ENCODE data around the gene GALNT2. TPM values are rescaled to one million over a fixed set of nuclear protein-coding genes. Genes with fewer than 3 reads are reported as not detected.
A peak's percentile ranks its signal among the peaks of the same experiment; 100 is the strongest.

Gene GALNT2
- total RNA-seq, 5 donors from 2014 or later (not counting 1 experiment from before 2014, with no cell fraction given), result 22.2 to 29.7 (median 23.5) TPM

DNA sequence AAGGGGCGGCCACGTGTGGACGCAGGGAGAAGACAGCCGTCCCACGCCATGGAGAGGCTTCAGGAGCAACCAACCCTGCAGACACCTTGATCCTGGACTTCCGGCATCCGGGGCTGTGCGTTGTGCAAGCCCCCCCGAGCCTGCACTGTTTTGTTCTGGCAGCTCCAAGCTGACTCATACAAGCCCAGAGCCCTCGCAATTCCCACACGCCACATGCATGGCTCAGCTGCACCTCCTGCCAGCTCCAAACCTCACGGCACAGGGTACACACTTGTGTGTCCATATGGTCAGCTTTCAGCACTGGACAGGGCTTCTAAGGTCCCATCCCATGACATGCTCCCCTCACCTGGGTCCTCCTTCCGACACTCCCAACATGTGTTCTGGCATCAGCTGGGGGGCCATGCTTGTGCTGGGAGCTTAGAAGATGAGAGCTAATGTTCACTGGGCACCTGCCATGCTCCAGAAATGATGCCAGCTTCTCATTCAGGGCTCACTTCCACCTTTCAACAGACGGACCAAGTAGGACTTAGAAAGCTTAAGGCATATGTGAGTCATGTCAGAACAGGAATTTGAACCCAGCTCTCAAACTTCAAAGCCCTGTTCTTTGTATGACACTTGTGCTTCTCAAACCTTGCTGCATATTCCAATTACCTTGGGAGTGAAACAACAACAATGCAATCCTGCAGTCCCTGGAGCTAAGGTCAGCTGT lies 221.8 kb downstream of the GALNT2 start:
- ChIA-PET POLR2A (interaction anchor here in 1 of 2 donors (0.5 kb wide), 1 partner anchor 146 kb away, joined by 3 read pairs; no protein-coding TSS in a partner anchor), CTCF (interaction anchor here in 1 of 2 donors (0.6 to 0.8 kb wide), 2 partner anchors 22 to 627 kb away, joined by 3 read pairs; no protein-coding TSS in a partner anchor)
- Mint-ChIP-seq H3K27me3 (peaks cover 12 to 25% of the 10 kb centered on the region in 2 donors), H3K4me3 (no peak overlapping the region), H3K36me3 (no peaks in the 10 kb centered on the region), H3K9me3 (no peaks in the 10 kb centered on the region), H3K4me1 (peaks cover 3 to 12% (median 6%) of the 10 kb centered on the region in 3 donors), H3K27ac (no peak overlapping the region)
- no peak for ATAC-seq (replicated peaks in 1 of 4)
- Histone ChIP-seq H3K4me3 (ENCODE audit: control insufficient read depth in 1 of 2, extremely low read depth in 1 of 2, low read length in 1 of 2) (no peak overlapping the region), H3K4me1 (ENCODE audit: control insufficient read depth in 1 of 2, extremely low read depth in 1 of 2, insufficient read depth in 2 of 2, low read length in 2 of 2) (no peaks in the 10 kb centered on the region), H3K9me3 (no peaks in the 10 kb centered on the region), H3K27ac (ENCODE audit: low read length) (no peak overlapping the region), H3K36me3 (ENCODE audit: control insufficient read depth in 2 of 2, extremely low read depth in 1 of 2, insufficient read depth in 1 of 2, low read length in 1 of 2) (no peaks in the 10 kb centered on the region), H3K27me3 (replicated peaks in 1 of 2; ENCODE audit: control insufficient read depth in 2 of 2, extremely low read depth in 1 of 2, insufficient read depth in 2 of 2, low read length in 1 of 2) (peaks cover 0 to 20% of the 10 kb centered on the region in 2 experiments)
- WGBS (ENCODE audit: insufficient coverage), result 89% methylated on average over 12 of the region's 14 CpGs
- DNase-seq, result no peak

DNA sequence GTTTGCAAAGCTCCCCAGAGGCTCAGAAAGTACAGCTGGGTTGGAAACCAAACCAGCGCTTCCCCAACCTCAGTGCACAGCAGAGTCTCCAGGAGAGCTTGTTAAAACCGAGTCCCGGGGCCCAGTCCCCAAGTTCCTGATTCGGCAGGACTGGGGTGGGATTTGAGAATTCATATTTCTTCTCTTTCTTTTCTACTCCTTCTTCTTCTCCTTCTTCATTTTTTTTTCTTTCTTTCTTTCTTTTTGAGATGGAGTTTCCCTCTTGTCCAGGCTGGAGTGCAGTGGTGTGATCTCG lies 222.3 kb downstream of the GALNT2 start:
- H3K4me1 ChIP-seq (ENCODE audit: control insufficient read depth in 1 of 2, extremely low read depth in 1 of 2, insufficient read depth in 2 of 2, low read length in 2 of 2), result no peaks in the 10 kb centered on the region
- ChIA-PET CTCF (interaction anchor here in 1 of 2 donors (0.6 to 0.8 kb wide), 2 partner anchors 21 to 628 kb away, joined by 3 read pairs; no protein-coding TSS in a partner anchor), POLR2A (interaction anchor here in 1 of 2 donors (0.5 kb wide), 1 partner anchor 146 kb away, joined by 3 read pairs; no protein-coding TSS in a partner anchor)
- Mint-ChIP-seq H3K4me1 (peaks cover 3 to 12% (median 6%) of the 10 kb centered on the region in 3 donors), H3K4me3 (no peak overlapping the region), H3K27ac (no peak overlapping the region), H3K36me3 (no peaks in the 10 kb centered on the region), H3K27me3 (peaks cover 12 to 29% of the 10 kb centered on the region in 2 donors), H3K9me3 (no peaks in the 10 kb centered on the region)
- 100% methylated on average over 1 of the region's 5 CpGs for WGBS (ENCODE audit: insufficient coverage)
- H3K27ac ChIP-seq (ENCODE audit: low read length), result no peak overlapping the region
- no peaks in the 10 kb centered on the region for H3K9me3 ChIP-seq
- no peak for ATAC-seq (replicated peaks in 1 of 4)
- no peak overlapping the region for H3K4me3 ChIP-seq (ENCODE audit: control insufficient read depth in 1 of 2, extremely low read depth in 1 of 2, low read length in 1 of 2)
- no peaks in the 10 kb centered on the region for H3K36me3 ChIP-seq (ENCODE audit: control insufficient read depth in 2 of 2, extremely low read depth in 1 of 2, insufficient read depth in 1 of 2, low read length in 1 of 2)
- H3K27me3 ChIP-seq (replicated peaks in 1 of 2; ENCODE audit: control insufficient read depth in 2 of 2, extremely low read depth in 1 of 2, insufficient read depth in 2 of 2, low read length in 1 of 2), result peaks cover 0 to 20% of the 10 kb centered on the region in 2 experiments
- DNase-seq, result no peak

DNA sequence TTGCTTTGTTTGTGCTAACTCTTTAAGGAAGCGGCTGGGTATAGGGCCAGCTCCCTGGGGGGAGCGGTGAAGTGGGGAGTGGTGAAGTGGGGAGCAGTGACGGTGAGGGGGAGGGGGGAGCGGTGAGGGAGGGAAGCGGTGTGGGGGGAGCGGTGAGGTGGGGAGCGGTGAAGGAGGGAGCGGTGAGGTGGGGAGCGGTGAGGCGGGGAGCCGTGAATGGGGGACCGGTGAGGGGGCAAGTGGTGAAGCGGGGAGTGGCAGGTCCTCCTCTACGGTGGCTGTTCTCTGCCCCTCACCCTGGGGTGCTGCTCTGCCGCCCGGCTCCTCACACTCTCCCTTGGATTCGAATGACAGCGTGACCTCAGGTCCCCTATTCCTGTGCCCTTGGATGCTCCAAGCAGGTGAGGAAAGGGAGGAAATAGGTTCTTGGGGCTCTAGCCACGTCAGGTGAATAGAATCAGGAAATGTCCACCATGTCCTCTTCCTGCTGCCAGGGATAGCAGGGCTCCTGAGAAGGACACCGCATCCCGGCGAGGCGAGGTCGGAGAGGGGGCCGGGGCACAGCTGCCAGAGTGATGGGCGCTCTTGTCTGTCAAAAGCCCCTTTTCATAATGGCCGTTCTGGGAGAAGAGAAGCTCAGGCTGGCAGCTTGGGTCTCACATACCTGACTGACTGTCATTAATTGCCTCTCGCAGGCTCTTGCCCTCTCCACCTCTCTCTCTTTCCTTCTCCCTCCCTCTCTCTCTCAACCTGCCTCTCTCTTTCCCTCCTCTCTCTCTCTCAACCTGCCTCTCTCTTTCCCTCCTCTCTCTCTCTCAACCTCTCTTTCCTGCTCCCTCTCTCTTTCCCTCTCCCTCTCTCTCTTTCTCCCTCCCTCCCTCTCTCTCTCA lies 224.9 kb downstream of the GALNT2 start:
- H3K4me1 Mint-ChIP-seq, result peaks cover 3 to 12% (median 6%) of the 10 kb centered on the region in 3 donors
- H3K27ac Mint-ChIP-seq, result no peak overlapping the region

DNA sequence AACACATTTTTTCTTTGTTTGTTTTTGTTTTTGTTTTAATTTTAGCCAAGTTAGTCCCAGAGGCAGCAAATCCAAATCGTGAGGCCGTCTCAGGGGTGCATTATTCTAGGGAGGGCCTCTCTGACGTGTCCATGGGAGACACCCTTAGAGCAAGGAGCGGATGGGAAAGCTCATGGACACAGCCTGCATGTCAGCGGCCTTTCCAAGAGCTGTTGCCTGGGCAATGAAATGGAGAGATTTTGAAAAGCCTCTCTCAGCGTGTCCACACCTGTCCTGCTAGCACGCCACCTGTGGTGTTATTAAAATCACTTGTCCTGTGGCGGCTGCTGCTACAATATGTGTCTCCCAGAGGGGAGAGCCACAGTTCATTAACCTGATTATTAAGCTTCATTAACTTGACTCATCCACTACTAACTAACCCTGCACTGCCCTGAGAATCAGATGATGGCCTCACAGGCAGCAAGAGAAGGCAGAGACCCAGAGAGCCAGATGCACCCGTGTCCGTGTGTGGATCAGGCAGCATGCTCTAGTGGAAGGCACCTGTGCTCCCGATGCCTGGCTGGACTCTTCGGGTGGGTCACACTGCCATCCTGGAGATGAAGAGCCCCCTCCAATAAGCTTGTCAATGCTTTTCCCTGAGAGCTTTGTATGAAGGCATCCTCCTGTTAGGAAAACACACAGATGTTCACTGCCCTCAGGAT lies 225.8 kb downstream of the GALNT2 start:
- Histone ChIP-seq H3K4me1 (ENCODE audit: control insufficient read depth in 1 of 2, extremely low read depth in 1 of 2, insufficient read depth in 2 of 2, low read length in 2 of 2) (no peaks in the 10 kb centered on the region), H3K4me3 (ENCODE audit: control insufficient read depth in 1 of 2, extremely low read depth in 1 of 2, low read length in 1 of 2) (no peak overlapping the region), H3K9me3 (no peaks in the 10 kb centered on the region), H3K36me3 (ENCODE audit: control insufficient read depth in 2 of 2, extremely low read depth in 1 of 2, insufficient read depth in 1 of 2, low read length in 1 of 2) (no peaks in the 10 kb centered on the region), H3K27me3 (replicated peaks in 1 of 2; ENCODE audit: control insufficient read depth in 2 of 2, extremely low read depth in 1 of 2, insufficient read depth in 2 of 2, low read length in 1 of 2) (peaks cover 0 to 26% of the 10 kb centered on the region in 2 experiments), H3K27ac (ENCODE audit: low read length) (no peak overlapping the region)
- POLR2A ChIA-PET, result no interaction called here
- Mint-ChIP-seq H3K4me3 (no peak overlapping the region), H3K27me3 (peaks cover 12 to 32% of the 10 kb centered on the region in 2 donors), H3K27ac (no peak overlapping the region), H3K36me3 (no peaks in the 10 kb centered on the region), H3K4me1 (peaks cover 3 to 12% (median 6%) of the 10 kb centered on the region in 3 donors), H3K9me3 (no peaks in the 10 kb centered on the region)
- CTCF ChIA-PET, result interaction anchor here in 1 of 2 donors (0.5 kb wide), 1 partner anchor 31 kb away, joined by 3 read pairs; no protein-coding TSS in a partner anchor
- DNase-seq, result no peak
- WGBS (ENCODE audit: insufficient coverage), result 93% methylated on average over 9 of the region's 12 CpGs
- ATAC-seq (replicated peaks in 1 of 4), result no peak

More for the DNA sequence above, 224.9 kb downstream of the GALNT2 start:
- no peaks in the 10 kb centered on the region for H3K4me1 ChIP-seq (ENCODE audit: control insufficient read depth in 1 of 2, extremely low read depth in 1 of 2, insufficient read depth in 2 of 2, low read length in 2 of 2)
- H3K9me3 ChIP-seq, result no peaks in the 10 kb centered on the region
- H3K36me3 Mint-ChIP-seq, result no peaks in the 10 kb centered on the region
- H3K27me3 ChIP-seq (replicated peaks in 1 of 2; ENCODE audit: control insufficient read depth in 2 of 2, extremely low read depth in 1 of 2, insufficient read depth in 2 of 2, low read length in 1 of 2), result peaks cover 0 to 26% of the 10 kb centered on the region in 2 experiments
- no peaks in the 10 kb centered on the region for H3K9me3 Mint-ChIP-seq
- ChIA-PET POLR2A (no interaction called here), CTCF (interaction anchor here in 1 of 2 donors (0.7 kb wide), 1 partner anchor 1627 kb away, joined by 7 read pairs; no protein-coding TSS in a partner anchor)
- peak overlapping the region in 1 of 3 donors; percentile 64 for H3K4me3 Mint-ChIP-seq
- peaks cover 12 to 35% of the 10 kb centered on the region in 2 donors for H3K27me3 Mint-ChIP-seq
- H3K27ac ChIP-seq (ENCODE audit: low read length), result no peak overlapping the region
- WGBS (ENCODE audit: insufficient coverage), result 49% methylated on average over 17 of the region's 28 CpGs
- ATAC-seq (replicated peaks in 1 of 4) (peak; percentile 26 to 64 (median 34)), DNase-seq (peak in 5 of 35 experiments; percentile 7 to 31 (median 16))
- no peaks in the 10 kb centered on the region for H3K36me3 ChIP-seq (ENCODE audit: control insufficient read depth in 2 of 2, extremely low read depth in 1 of 2, insufficient read depth in 1 of 2, low read length in 1 of 2)
- no peak overlapping the region for H3K4me3 ChIP-seq (ENCODE audit: control insufficient read depth in 1 of 2, extremely low read depth in 1 of 2, low read length in 1 of 2)

DNA sequence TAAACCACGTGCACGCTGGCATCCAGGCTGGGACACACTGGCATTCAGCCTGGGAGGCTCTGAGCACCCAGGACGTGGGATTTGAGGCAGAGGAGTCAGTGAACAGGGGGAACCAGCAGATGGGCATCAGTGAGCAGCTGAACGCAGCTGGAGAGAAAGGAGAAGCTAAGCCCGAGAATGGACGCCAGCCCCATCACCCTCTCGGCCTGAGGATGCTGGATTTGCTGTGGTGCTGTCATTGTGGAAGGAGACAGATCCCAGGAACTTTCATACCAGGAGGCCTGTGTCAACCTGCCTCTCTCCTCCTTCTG lies 226.3 kb downstream of the GALNT2 start:
- Mint-ChIP-seq H3K9me3 (no peaks in the 10 kb centered on the region), H3K4me3 (no peak overlapping the region), H3K27me3 (peaks cover 12 to 32% of the 10 kb centered on the region in 2 donors), H3K36me3 (no peaks in the 10 kb centered on the region), H3K4me1 (peaks cover 3 to 12% (median 6%) of the 10 kb centered on the region in 3 donors), H3K27ac (no peak overlapping the region)
- no peaks in the 10 kb centered on the region for H3K4me1 ChIP-seq (ENCODE audit: control insufficient read depth in 1 of 2, extremely low read depth in 1 of 2, insufficient read depth in 2 of 2, low read length in 2 of 2)
- H3K9me3 ChIP-seq, result no peaks in the 10 kb centered on the region
- ATAC-seq (replicated peaks in 1 of 4), result no peak
- POLR2A ChIA-PET, result no interaction called here
- no peak overlapping the region for H3K4me3 ChIP-seq (ENCODE audit: control insufficient read depth in 1 of 2, extremely low read depth in 1 of 2, low read length in 1 of 2)
- 70% methylated on average over 5 of the region's 7 CpGs for WGBS (ENCODE audit: insufficient coverage)
- no peak overlapping the region for H3K27ac ChIP-seq (ENCODE audit: low read length)
- H3K36me3 ChIP-seq (ENCODE audit: control insufficient read depth in 2 of 2, extremely low read depth in 1 of 2, insufficient read depth in 1 of 2, low read length in 1 of 2), result no peaks in the 10 kb centered on the region
- CTCF ChIA-PET, result no interaction called here
- peaks cover 0 to 26% of the 10 kb centered on the region in 2 experiments for H3K27me3 ChIP-seq (replicated peaks in 1 of 2; ENCODE audit: control insufficient read depth in 2 of 2, extremely low read depth in 1 of 2, insufficient read depth in 2 of 2, low read length in 1 of 2)
- DNase-seq, result no peak

DNA sequence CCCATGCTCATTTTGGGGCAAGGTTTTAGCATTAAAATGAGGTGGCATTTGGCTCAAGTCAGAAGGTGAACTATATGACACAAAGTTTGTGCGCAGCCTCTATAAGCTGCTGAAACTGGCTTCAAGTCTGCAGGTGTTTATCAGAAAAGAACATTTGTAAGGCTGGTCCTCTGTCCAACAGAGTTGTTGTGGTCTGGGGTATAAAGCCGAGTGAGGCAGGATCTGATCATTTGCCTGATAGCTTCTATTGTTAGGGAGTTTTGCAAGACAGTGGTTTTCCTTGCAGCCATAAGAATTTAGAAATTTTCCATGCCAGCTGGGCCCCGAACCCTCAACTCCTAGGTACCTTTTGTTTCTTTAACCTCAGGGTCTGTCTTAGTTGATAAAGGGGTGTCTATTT lies 228.3 kb downstream of the GALNT2 start:
- POLR2A ChIA-PET, result no interaction called here
- DNase-seq (no peak), ATAC-seq (replicated peaks in 1 of 4) (no peak)
- no peak overlapping the region for H3K4me3 ChIP-seq (ENCODE audit: control insufficient read depth in 1 of 2, extremely low read depth in 1 of 2, low read length in 1 of 2)
- Mint-ChIP-seq H3K36me3 (no peaks in the 10 kb centered on the region), H3K4me1 (peaks cover 3 to 12% (median 6%) of the 10 kb centered on the region in 3 donors), H3K27ac (no peak overlapping the region), H3K9me3 (no peaks in the 10 kb centered on the region), H3K27me3 (peaks cover 12 to 32% of the 10 kb centered on the region in 2 donors), H3K4me3 (no peak overlapping the region)
- H3K9me3 ChIP-seq, result no peaks in the 10 kb centered on the region
- peaks cover 0 to 20% of the 10 kb centered on the region in 2 experiments for H3K27me3 ChIP-seq (replicated peaks in 1 of 2; ENCODE audit: control insufficient read depth in 2 of 2, extremely low read depth in 1 of 2, insufficient read depth in 2 of 2, low read length in 1 of 2)
- H3K27ac ChIP-seq (ENCODE audit: low read length), result no peak overlapping the region
- no peaks in the 10 kb centered on the region for H3K36me3 ChIP-seq (ENCODE audit: control insufficient read depth in 2 of 2, extremely low read depth in 1 of 2, insufficient read depth in 1 of 2, low read length in 1 of 2)
- WGBS (ENCODE audit: insufficient coverage), result 89% methylated on average over 1 of the region's 3 CpGs
- H3K4me1 ChIP-seq (ENCODE audit: control insufficient read depth in 1 of 2, extremely low read depth in 1 of 2, insufficient read depth in 2 of 2, low read length in 2 of 2), result no peaks in the 10 kb centered on the region
- CTCF ChIA-PET, result no interaction called here

Data from T-cell (primary cell).